NCI-H2227 treated with DMSO at 0.1 percent for 48 hours (cell line): ENCODE results near the gene GATAD2A.
"Not testable (repeated sequence)": the region's sequence is repeated elsewhere in the genome, so short reads cannot be mapped to it uniquely, and the experiment has no call there.

Experiments
- DNase-seq: peaks from one replicate; lab custom pipeline; 2025; lab: John Stamatoyannopoulos, UW

Gene GATAD2A

DNA sequence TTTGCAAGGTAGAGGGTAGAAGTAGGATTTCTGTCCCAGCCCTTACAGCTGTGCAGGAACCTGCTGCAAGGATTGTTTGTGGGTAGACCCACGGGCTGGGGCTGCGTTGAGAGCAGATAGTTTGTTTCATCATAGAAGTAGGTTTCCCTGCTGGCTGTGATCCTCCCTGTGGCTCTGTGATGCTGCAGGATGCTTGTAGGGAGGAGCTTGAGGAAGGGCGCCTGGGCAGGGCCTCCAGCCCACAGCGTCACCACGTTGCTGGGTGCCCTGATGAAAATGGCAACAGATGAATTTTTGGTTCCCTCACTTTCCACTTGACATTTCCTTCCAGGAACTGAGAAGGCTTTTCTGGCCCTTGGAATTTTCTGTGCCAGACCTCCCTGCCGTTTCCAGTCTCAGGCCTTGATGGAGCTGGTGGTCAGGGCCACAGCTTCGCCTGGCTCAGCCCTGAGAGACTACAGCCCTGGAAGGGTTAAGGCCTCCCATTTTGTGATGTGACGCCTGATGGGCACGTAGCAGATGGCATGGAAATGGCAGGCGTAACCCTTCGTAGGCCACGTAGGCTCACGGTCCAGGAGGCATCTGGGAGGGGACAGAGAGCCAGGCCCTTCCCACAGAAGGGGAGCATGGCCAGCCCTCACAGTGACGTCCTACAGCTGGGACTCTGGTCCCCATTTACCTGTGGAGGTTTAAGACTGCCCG, 42.2 kb downstream of the GATAD2A start:
- no peak for DNase-seq

DNA sequence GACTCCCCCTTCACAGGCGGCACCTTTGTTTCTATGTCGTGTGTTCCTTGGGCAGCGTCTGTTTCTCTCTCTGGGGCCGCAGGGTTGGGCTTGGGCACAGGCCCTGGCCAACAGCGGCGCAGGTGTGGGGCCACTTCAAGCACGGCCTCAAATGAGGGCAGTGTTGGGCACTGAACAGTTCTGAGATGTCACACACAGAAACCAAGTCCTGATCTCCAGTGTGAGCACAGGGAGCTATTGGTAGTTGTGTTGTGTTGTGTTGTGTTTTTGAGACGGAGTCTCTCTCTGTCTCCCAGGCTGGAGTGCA, 42.7 kb downstream of the GATAD2A start:
- DNase-seq = no peak

DNA sequence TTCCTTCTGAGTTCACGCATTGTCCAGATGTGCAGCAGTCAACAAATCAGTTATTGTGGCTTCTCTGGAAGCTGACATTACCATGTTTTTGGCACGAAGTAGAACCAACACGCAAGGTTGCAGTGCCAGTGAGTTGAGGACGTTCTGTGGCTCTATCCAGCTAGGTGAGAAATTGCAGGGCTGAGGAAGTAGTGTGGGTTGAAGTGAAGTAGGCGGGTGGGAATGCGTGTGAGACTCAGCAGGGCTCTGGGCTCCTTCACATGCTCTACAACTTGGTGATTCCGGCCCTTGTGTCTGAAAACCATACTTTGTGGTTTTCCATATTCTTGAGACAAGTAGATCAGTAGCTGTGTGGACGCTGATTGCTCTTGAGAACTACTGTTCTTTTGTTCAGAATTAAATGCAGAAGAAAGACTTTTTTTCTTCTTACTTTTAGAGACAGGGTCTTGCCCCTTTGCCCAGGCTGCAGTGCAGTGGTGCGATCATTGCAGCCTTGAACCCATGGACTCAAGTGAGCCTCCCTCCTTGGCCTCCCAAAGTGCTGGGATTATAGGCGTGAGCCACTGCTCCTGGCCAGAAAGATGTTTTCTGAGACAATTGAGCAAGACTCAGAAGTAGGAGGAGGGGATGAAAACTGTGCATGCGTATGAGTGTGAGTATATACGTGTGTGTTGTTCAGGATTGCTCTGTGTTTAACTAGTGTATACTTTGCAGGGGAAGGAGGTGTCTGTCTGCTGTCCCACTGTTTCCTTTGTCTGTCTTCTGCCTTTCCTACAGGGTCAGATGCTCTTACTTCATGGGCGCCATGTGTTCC, 46.2 kb downstream of the GATAD2A start:
- DNase-seq = no peak

DNA sequence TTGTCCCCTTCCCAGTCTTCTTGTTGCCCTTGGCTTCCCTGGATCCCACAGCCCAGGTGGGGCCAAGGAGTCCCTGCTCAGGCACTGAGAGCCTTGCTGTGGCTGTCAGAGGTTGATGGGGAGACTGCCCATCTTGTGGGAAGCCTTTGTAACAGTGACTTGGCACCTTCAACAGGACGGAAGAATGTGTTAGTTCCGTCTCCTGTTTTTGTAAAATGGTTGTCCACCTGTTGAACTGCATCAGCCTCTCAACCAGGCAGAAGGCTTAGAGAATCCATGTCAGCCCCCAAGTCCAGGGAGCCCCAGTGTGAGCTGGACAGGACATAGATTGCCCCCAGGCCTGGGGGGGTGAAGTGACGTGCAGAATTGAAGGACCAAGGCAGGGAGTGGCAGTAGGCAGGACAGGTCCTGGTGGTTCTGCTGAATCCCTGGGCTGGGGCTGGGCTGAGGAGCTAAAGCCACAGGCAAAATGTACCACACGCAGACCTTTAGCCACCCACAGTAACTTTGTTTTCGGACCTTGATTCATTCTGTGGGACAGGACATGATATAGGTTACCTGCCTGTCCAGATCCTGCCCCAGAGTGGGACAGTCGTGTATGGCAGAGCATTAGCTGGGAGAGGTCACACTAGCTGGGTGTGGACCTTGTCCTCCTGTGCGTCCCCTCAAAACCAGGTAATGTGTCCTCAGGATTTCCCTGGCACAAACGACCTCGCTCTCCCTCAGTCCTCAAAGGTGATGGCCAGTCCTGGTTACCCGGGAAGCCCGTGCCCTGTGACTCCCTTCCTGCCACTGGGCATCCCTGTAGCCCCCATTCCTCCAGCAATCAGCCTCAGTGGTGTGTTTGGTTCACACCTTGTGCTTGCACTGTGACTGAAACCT, 47.0 kb downstream of the GATAD2A start:
- no peak for DNase-seq

DNA sequence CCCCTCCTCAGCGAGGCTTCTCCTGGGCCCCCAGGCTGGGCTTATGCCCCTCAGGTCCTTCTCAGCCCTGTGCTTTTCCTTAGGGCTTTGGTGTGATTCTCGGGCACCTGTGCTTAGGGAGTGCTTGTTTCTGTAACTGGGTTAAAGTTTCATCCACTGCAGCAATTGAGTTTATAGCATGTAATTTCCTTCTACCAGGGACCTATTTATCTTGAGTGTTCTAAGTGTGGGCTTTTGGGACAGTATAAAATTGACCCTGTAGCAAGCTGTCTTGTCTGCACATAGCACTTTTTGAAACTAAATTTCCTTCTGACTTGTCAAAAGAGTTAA, 47.6 kb downstream of the GATAD2A start:
- no peak for DNase-seq

DNA sequence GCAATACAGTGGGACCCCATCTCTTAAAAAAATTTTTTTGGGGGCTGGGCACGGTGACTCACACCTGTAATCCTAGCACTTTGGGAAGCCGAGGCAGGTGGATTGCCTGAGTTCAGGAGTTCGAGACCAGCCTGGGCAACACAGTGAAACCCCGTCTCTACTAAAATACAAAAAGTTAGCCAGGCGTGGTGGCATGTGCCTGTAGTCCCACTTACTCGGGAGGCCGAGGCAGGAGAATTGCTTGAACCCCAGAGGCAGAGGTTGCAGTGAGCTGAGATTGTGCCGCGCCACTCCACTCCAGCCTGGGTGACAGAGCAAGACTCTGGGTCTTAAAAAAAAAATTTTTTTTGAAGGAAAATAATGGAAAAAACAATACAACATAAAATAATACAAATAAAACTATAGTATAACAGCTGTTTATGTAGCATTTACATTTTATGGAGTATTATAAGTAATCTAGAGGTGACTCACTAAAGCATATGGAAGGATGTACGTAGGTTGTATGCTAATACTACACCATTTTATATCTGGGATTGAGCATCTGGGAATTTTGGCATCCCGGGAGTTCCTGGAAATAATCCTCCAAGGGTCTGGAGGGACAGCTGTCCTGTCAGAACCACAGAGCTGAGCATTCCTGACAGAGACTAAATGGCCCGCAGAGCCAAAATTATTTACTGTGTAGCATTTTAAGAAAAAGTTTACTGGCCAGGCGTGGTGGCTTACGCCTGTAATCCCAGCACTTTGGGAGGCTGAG, 49.9 kb downstream of the GATAD2A start:
- not testable (repeated sequence) for DNase-seq

DNA sequence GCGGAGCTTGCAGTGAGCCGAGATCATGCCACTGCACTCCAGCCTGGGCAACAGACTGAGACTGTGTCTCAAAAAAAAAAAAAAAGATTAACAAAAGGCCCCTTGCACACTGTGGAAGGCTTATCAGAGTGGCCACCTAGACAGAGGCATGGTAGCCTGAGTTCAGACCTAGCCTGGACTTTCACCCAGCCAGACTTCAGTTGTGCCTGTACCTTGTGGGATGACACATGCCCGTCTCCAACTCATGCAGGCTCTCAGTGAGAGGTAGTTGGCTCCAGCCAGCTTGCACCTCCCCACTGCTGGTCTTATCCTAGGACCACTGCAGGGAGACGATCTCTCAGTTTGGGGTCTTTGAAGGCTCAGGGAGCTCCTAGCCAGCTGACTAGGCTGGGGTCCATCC, 52.2 kb downstream of the GATAD2A start:
- DNase-seq = no peak

DNA sequence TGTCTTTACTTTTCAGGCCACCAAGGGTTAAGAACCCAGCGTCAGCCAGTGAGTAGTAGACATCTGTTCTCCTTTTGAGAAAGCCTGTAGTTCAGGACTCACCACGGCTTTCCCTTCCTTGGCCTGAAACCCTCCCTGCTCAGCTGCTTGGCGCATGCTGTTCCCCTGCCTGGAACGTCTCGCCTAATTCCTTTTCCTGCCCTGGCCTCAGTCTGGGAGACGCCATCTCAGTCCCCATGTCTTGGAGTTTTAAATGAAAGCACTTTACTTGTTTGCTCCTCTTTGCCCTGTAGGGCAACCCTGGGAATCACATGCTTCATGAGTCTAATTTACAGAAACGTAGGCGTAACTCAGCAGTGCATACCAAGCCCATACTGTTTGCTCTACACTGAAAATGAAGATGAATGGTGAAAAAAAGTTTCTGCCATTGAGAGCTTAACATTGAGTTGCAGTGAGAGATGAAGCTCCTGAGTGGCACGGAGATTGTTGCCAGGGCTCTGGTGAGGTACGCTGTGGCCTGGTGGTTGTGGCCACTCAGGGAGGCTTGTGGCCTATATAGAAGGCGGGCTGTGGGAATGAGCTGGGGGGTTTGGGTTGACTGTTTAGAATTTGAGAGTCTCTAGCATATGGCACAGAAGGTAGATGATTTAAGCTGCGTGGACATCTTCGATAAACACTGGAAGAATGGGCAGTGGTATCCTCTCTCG, 52.8 kb downstream of the GATAD2A start:
- DNase-seq = no peak

DNA sequence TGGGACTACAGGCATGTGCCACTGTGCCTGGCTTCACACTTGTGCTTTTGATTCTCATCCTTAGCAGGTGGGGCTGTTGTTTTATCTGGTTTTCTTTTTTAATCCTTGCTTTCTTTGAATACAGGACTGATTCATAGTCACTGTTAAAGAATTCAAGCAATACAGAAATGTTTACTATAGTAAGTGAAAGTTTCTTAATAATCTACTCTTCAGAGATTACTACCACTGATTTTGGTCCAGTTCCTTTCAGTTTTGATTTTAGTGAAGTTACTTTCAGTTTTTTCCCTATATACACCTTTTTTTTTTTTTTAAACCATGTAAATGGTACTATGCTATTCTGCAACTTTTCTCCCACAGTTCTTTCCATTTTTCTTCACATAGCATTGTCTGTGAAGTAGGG, 53.6 kb downstream of the GATAD2A start:
- DNase-seq = no peak

DNA sequence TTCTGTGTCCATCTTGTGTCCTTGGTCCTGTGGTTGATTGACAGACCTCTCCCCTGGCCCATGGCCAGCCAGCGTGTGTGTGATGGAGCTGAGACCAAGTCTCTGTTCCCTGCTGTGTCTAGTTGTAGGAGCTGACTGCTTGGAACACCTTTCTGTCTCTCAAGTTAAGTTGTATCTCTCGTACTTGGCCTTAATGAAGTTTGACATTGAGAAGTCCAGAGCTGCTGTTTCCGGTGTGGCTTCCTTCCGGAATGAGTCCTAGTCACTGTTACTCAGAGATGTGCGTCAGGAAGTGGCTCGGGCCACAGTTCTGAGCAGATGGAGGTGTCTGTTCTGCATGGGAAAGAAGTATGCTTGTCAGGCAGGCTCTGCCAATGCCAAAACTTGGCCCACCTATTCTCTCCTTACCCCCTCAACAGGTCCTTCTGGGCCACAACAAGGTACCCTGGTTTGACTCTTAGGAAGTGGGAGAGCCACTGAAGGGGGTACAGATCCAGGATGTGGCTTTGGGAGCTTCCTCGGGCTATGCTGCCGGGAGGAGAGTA, 54.3 kb downstream of the GATAD2A start:
- DNase-seq = no peak

DNA sequence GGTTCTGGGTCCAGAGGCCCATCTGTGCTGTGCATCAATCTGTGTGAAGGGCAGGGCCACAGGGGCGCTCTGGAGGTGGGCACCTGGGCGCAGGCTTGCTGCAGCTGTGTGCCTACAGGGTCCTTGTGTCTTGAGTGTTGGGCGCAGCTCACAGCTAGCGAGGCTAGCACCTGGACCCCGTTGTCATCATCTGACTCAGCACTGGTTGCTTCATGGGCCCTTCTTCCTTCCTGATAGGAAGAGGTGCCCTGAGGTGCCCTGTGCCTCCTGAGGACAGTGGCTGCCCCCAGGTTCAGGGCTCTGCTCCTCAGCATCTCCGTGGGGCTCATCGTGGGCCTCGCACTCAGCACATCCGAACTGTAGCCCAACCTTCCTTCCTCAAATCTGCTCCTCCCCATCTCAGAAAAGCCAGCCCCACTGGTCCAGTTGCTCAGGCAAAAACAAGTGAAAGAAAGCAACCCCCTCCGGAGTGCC, 54.8 kb downstream of the GATAD2A start:
- DNase-seq = no peak

DNA sequence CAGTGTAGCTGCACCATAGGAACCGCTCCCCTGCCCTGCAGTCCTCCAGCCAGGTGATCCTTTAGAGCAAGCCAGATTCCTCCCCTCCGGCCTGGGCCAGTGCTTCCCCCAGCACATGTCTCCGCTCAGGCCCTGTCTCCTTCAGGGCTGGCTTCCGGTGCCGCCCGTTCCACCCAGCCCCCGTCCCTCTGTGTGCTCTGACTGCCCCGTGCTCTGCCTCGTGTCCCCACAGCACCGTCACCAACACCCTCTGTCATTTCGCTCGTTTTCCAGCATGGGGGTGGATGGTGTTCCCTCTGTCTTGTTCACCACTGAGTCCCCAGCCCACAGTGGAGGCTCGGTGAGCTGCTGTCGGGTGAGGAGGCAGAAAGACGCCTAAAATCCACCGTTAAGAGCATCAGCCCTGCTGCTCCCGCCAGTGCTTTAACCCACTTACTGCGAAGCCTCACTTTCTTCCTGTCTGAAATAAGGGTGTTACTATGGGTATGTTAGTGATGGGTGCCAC, 55.3 kb downstream of the GATAD2A start:
- no peak for DNase-seq

DNA sequence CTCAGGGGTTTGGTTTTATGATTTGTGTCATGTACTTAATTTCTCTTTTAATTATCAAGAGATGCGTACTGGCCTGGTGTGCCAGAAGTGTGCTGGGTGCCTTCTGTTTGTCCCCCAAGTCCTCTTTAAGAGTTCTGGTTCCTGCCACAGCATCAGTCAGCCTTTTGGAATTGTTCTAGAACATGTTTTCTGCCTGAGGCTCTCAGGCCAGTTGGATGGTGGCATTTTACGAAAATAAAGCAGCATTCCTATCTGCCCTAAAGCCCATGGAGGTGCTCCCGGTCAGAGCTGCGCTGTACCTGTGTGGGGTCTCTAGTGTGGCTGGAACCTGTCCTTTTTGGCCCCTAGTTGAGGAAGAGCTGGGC, 55.8 kb downstream of the GATAD2A start:
- DNase-seq = no peak

DNA sequence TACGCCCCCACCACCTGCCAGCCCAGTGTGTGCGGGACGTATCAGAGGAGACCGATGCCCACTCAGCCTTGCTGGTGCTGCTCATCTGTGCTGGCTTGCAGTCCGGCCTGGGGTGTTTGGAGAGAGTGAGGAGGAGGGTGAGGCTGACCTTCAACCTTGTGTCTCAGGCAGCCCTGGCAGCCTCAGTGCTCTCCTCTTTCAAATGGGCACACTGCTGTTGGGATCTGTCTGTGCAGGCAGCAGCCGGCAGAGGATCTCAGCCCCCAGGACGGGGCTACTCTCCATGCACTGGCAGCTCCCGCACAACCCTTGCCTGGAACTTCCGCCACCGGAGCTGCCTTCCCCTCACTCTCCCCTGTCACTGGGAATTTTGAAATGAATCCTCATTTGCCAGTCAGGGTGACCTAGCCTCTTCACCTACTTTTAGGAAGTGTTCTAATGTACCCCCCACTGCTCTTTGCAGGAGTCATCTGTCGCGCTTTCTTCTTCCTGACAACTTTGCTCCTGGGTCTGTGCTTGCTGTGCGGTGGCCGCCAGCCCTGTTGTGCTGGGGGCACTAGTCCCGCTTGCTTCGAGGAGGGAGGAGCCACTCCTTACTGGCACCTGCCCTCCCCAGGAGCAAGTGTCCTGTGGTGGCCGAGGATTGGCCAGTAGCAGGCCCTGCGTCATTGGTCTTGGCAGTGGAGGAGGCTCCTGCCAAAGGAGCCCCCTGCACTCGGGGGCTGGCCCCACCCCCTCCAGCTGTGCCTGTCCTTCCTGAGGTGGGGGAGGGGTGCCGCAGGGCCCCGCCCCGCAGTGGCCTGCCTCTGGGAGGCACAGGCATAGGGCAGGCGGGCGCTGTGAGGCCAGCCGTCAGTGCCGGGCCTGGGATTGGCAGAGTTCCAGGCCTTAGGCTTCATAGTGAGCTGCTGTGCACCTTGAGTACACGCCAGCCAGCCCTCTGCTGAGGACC, 56.5 kb downstream of the GATAD2A start:
- DNase-seq = peak; percentile 61

DNA sequence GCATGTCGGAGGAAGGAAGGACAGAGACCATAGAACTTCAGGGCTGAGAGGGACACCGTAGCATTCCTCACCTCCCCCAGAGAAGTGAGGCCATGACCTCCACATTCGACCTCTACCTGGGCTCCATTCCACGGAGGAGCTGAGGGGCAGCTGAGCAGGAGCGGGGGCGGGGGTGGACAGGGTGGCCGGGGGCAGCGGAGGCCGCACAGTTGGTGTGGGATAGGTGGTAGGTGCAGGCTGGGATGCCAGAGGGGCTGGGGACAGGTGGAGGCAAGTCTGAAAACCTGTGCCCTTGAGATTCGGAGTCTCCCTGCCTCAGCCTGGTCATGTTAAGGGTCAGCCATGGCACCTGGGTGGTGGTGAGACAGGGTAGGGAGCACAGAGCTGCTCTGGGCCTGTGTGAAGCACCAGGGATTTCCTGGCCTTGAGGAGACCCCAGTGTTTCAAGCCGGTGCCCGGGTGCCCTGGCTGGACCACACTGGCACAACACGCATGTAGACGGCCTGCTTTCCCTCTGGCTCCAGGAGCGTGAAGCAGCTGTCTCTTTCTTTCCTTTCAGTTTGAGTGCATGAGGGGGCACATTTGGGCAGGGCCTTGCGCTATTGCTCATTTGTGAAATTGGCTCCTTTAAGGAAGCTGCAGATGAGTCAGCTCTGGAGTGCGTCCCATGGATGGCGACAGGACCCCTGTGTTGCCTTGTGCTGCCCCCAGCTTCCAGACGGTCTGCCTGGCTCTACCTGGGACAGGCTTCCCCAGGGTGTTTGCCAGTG, 58.1 kb downstream of the GATAD2A start:
- DNase-seq = no peak

DNA sequence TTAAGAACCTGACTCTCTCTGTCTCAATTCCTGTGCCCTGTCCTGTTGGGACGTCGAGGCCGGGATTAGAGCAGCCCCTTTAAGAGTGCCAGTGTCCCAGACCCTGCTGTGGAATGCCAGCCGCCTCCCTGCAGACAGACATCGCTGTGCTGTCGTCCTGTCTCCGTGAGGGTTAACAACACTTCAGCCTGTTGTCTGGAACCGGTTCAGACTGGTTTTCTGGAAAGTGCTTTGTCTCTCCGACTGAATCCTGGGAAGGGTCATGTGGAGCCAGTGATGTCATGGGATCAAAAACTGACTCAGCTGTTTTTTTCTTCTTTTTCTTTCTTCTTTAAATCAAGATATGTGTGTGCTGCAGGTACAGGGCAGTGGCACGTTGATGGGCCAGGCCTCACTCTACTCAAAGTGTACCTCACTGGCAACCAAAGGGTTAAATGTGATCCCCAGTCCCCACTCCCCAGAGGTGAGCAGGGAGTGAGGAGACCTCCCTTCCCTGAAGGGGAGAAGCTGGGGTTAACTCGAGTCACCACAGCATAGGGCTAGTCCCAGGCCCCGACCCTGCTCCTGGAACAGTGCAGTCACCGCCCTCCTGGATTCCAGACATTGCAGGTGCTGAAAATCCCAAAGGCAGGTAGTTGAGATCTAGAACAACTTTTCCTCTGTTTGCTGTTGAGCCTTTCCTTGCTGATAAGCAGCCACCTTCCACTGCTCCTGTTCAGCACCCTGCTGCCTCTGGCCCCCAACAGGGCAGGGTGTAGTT, 59.0 kb downstream of the GATAD2A start:
- DNase-seq = no peak

DNA sequence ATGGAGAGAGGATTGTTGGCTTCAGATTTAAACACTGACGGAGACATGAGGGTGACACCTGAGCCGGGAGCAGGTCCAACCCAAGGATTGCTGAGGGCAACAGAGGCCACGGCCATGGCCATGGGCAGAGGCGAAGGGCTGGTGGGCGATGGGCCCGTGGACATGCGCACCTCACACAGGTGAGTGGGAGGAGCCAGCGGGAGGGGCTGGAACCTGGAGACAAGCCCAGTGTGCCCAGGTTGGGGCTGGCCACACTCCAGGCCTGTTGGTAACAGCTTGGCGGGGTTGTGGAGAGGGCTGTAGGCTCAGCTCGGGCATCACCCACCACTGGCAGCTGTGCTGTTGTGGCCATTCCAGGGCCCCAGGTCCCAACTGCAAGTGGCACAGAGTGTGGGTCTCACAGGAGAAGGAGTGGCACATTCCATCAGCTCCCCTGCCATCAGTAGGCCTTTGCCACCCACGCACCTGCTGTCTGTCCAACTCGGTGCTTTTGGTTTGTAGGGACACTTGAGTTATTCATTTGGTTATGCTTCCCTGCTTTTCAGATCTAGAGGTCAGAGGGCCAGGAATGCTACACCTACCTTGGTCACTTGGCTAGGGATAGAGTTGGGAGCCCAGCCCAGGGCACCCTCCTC, 60.1 kb downstream of the GATAD2A start:
- no peak for DNase-seq

DNA sequence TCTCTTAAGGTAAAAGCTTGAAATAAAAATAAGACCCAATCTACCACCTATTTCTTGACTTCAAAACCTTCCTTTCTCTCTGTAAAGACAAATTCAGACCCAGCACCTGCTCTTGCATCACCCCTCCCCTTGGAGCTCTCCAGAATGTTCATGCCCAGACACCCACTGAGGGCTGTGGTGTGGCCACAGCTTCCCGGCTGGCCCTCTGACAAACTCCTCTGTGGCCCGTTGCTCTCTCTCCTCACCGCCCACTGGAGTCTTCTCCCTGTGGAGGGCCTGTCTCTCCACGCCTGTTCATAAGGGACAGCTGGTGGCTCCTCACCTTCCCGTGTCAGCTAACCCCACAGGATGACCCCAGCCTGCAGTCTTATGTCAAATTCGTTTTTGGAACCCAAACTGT, 60.7 kb downstream of the GATAD2A start:
- no peak for DNase-seq
